ENCODE data around the gene CLEC2L. TPM values are rescaled to one million over a fixed set of nuclear protein-coding genes. Genes with fewer than 3 reads are reported as not detected.

The CLEC2L gene
- total and polyA plus RNA-seq, 2 of the 13 experiments (the other 11 are each of a cell fraction or from before 2014, with no cell fraction given), result 0.20 to 0.25 TPM

DNA sequence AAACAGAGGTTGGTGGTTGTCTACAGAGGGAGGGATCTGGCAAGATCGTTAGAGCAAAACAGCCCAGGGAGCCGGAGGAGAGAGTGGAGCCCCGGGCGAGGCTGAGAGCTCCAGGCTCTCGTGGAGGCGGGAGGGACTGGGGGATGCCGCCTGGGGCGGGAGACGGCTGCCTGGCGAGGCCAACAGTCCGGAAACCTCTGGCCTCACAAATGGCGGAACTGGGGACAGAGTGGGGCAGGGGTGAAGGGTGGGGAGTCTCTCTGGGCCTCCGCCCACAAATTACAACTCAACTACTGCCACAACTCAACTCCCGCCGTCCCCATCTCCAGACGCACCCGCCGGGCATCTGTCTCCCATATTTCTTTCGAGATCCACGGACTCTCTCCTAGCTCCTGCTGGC, 47.7 kb downstream of the CLEC2L start:
- CTCF ChIA-PET (ENCODE audit: low intra/inter-chr PET ratio, low total read pairs), result no interaction called here
- no peak for ATAC-seq
- no peak for TF ChIP-seq SYNCRIP (IDR thresholded peaks at IDR 0.05; ENCODE audit: insufficient read depth, low read depth, low read length)
- no peak for TF ChIP-seq ZNF766 (CRISPR knock-in tag; IDR thresholded peaks at IDR 0.05; ENCODE audit: borderline replicate concordance)
- TF ChIP-seq ZNF460 (CRISPR knock-in tag; IDR thresholded peaks at IDR 0.05; ENCODE audit: borderline replicate concordance), result no peak
- peak; percentile 9 for TF ChIP-seq AGO2 (optimal IDR thresholded peaks at IDR 0.05; ENCODE audit: low read depth, low read length)
- Histone ChIP-seq H3K79me2 (ENCODE audit: insufficient read depth, low read length) (no peaks in the 10 kb centered on the region), H3K27me3 (ENCODE audit: control insufficient read depth in 1 of 2, insufficient read depth in 2 of 2, low read length in 2 of 2) (no peaks in the 10 kb centered on the region), H3K4me2 (ENCODE audit: low read depth, low read length) (no peak overlapping the region), H4K20me1 (ENCODE audit: insufficient read depth, low read length) (peaks cover 3% of the 10 kb centered on the region; the same call in 1 of the 2 replicates), H3K36me3 (replicated peaks in 1 of 2; ENCODE audit: control insufficient read depth in 1 of 2, insufficient read depth in 2 of 2, low read length in 2 of 2) (peaks cover 10 to 41% of the 10 kb centered on the region in 2 experiments; a peak in 4 of 5 replicates), H3K4me1 (ENCODE audit: insufficient read depth, low read length) (peaks cover 16% of the 10 kb centered on the region; the same call in 1 of the 2 replicates), H2AFZ (ENCODE audit: low read length) (no peak overlapping the region), H3K4me3 (replicated peaks in 1 of 3; ENCODE audit: insufficient read depth in 1 of 3, low read depth in 2 of 3, low read length in 3 of 3) (no peak overlapping the region), H3K9ac (ENCODE audit: insufficient read depth, low read depth, low read length) (no peak overlapping the region), H3K9me3 (ENCODE audit: low read length) (no peaks in the 10 kb centered on the region), H3K27ac (ENCODE audit: extremely low read length, insufficient read depth, low read length) (no peak overlapping the region)
- POLR2A ChIA-PET, result no interaction called here
- intact Hi-C loops (cut with micrococcal nuclease; ENCODE audit: unreplicated experiment) (no loop called here), in situ Hi-C loops (cut with HindIII; ENCODE audit: extremely low pct_ligation_motif_present, low pct_unique_long_range_greater_than_20kb) (no loop called here)
- no TSS peak for BruUV-seq (replicated peaks)
- 97% methylated on average over 20 of the region's 20 CpGs for WGBS (ENCODE audit: low lambda C conversion rate)
- no peak for FAIRE-seq
- DNase-seq (ENCODE audit: low spot score), result no peak

DNA sequence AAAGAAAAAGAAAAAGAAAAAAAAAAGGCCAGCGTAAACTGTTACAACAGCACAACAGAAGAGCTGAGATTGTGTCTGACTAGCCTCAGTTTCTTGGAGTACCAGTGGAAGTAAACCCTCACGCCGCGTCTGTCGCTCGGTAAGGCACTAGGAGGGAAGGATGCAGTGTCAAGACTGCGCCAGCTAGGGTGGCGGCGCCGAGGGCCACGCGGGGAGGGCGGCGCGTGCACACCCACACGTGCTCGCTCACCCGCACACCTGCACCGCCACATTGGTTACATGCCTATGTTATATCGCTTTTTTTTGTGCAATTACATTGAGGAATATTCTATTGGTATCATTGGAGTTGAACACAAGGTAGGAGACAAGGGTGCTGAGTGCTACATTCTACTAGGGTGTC, 48.2 kb downstream of the CLEC2L start:
- Histone ChIP-seq H3K79me2 (ENCODE audit: insufficient read depth, low read length) (no peaks in the 10 kb centered on the region), H2AFZ (ENCODE audit: low read length) (no peak overlapping the region), H4K20me1 (ENCODE audit: insufficient read depth, low read length) (peaks cover 3% of the 10 kb centered on the region; the same call in 1 of the 2 replicates), H3K4me3 (replicated peaks in 1 of 3; ENCODE audit: insufficient read depth in 1 of 3, low read depth in 2 of 3, low read length in 3 of 3) (no peak overlapping the region), H3K27ac (ENCODE audit: extremely low read length, insufficient read depth, low read length) (no peak overlapping the region), H3K9ac (ENCODE audit: insufficient read depth, low read depth, low read length) (no peak overlapping the region), H3K9me3 (ENCODE audit: low read length) (no peaks in the 10 kb centered on the region), H3K4me2 (ENCODE audit: low read depth, low read length) (no peak overlapping the region), H3K27me3 (ENCODE audit: control insufficient read depth in 1 of 2, insufficient read depth in 2 of 2, low read length in 2 of 2) (no peaks in the 10 kb centered on the region), H3K4me1 (ENCODE audit: insufficient read depth, low read length) (peaks cover 16% of the 10 kb centered on the region; the same call in 1 of the 2 replicates), H3K36me3 (replicated peaks in 1 of 2; ENCODE audit: control insufficient read depth in 1 of 2, insufficient read depth in 2 of 2, low read length in 2 of 2) (peaks cover 11 to 43% of the 10 kb centered on the region in 2 experiments; a peak in 4 of 5 replicates)
- 98% methylated on average over 20 of the region's 20 CpGs for WGBS (ENCODE audit: low lambda C conversion rate)
- no peak for DNase-seq (ENCODE audit: low spot score)
- in situ Hi-C loops (cut with HindIII; ENCODE audit: extremely low pct_ligation_motif_present, low pct_unique_long_range_greater_than_20kb) (no loop called here), intact Hi-C loops (cut with micrococcal nuclease; ENCODE audit: unreplicated experiment) (no loop called here)
- no peak for FAIRE-seq
- ChIA-PET POLR2A (no interaction called here), CTCF (ENCODE audit: low intra/inter-chr PET ratio, low total read pairs) (no interaction called here)
- TF ChIP-seq AGO2 (optimal IDR thresholded peaks at IDR 0.05; ENCODE audit: low read depth, low read length), result peak; percentile 86
- no peak for TF ChIP-seq KDM3A (CRISPR knock-in tag; IDR thresholded peaks at IDR 0.05; ENCODE audit: low read depth)
- no TSS peak for BruUV-seq (replicated peaks)
- ATAC-seq, result no peak

Data from HepG2 (cell line).